ENCODE results near the gene DAB2IP.

DAB2IP gene

DNA sequence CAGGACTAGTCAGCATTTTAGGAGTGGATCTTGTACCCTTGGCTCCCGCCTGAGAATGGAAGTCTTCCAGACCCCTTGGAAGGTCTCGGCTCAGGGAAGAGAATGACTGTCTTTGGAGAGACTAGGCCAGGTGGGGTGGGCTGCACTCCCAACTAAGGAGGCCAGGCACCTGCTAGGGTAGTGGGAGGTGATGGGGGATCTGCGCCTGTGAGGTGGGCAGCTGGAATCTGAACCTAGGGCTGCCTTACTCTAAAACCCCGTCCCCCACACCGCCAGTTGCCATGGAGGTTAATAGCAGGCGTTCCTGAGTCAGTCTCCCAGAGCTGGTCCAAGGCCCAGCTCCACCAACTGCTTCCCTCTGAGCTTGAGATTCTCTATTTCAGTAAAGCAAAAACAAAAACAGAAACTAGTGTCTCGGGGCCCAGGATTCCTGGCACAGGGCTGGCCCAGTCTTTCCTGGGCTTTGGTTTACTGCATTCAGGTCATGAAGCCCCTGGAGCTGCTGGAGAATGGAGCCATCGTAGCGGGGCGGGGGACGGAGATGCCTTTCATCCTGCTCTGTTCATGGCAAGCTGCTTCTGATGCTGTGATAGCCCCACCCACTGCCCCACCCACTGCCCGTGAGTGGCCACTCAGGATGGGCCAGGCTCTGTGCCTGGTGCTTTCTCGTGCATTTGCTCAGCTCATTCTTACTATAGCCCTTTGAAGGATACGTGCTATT lies 57.5 kb downstream of the DAB2IP start:
- TF ChIP-seq EZH2 (IDR thresholded peaks at IDR 0.05; ENCODE audit: borderline replicate concordance, low read depth, low read length, severe bottlenecking): no peak
- TF ChIP-seq, protein P1, sequence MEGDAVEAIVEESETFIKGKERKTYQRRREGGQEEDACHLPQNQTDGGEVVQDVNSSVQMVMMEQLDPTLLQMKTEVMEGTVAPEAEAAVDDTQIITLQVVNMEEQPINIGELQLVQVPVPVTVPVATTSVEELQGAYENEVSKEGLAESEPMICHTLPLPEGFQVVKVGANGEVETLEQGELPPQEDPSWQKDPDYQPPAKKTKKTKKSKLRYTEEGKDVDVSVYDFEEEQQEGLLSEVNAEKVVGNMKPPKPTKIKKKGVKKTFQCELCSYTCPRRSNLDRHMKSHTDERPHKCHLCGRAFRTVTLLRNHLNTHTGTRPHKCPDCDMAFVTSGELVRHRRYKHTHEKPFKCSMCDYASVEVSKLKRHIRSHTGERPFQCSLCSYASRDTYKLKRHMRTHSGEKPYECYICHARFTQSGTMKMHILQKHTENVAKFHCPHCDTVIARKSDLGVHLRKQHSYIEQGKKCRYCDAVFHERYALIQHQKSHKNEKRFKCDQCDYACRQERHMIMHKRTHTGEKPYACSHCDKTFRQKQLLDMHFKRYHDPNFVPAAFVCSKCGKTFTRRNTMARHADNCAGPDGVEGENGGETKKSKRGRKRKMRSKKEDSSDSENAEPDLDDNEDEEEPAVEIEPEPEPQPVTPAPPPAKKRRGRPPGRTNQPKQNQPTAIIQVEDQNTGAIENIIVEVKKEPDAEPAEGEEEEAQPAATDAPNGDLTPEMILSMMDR (IDR thresholded peaks at IDR 0.05; ENCODE audit: borderline replicate concordance, extremely low read depth, low read length, poor library complexity, severe bottlenecking): no peak
- H3K36me3 ChIP-seq (ENCODE audit: insufficient read depth, low read length): no peaks in the 10 kb centered on the region
- ATAC-seq (ENCODE audit: insufficient read depth, low read depth) (no peak), DNase-seq (no peak)
- no peak overlapping the region for H3K4me2 ChIP-seq (ENCODE audit: insufficient read depth, low read length)
- H3K27ac ChIP-seq (ENCODE audit: low read length): no peak overlapping the region
- H3K4me3 ChIP-seq (ENCODE audit: low read depth in 1 of 2, low read length in 2 of 2): no peak overlapping the region
- 0 out of 2 replicates have a peak, but pooled peaks cover 4% of the 10 kb centered on the region for H4K20me1 ChIP-seq (ENCODE audit: insufficient read depth, low read length)
- peaks cover 14% of the 10 kb centered on the region for H3K27me3 ChIP-seq (ENCODE audit: insufficient read depth, low read length, poor library complexity)
- H3K4me1 ChIP-seq (ENCODE audit: insufficient read depth, low read length): no peaks in the 10 kb centered on the region
- no peaks in the 10 kb centered on the region for H3K79me2 ChIP-seq (ENCODE audit: insufficient read depth, low read length)
- H2AFZ ChIP-seq (ENCODE audit: low read depth, low read length): no peak overlapping the region
- H3K9me3 ChIP-seq (ENCODE audit: insufficient read depth, low read length, severe bottlenecking): no peaks in the 10 kb centered on the region
- H3K9ac ChIP-seq (ENCODE audit: low read depth, low read length): no peak overlapping the region

DNA sequence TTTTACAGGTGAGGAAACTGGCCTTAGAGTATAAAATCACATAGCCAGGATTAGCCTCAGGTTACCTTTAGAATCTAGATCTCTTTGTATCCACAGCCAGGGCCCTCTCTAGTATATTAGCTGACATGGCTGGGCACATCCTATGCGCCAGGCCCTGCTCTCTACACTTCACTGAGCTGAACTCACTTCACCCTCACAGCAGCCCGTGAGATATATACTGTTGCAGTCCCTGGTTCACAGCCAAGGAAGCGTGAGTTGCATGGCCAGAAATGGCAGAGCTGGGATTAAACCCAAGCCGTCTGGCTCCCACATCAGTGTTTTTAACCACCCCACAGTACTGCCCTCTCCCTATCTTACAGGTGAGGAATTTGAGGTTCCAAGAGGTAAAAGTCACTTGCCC lies 58.4 kb downstream of the DAB2IP start:
- ATAC-seq (ENCODE audit: insufficient read depth, low read depth) (no peak), DNase-seq (no peak)
- TF ChIP-seq, protein P1 (IDR thresholded peaks at IDR 0.05; ENCODE audit: borderline replicate concordance, extremely low read depth, low read length, poor library complexity, severe bottlenecking): no peak
- TF ChIP-seq EZH2 (IDR thresholded peaks at IDR 0.05; ENCODE audit: borderline replicate concordance, low read depth, low read length, severe bottlenecking): no peak
- Histone ChIP-seq H3K4me2 (ENCODE audit: insufficient read depth, low read length) (no peak overlapping the region), H3K27me3 (ENCODE audit: insufficient read depth, low read length, poor library complexity) (peaks cover 8% of the 10 kb centered on the region), H3K9me3 (ENCODE audit: insufficient read depth, low read length, severe bottlenecking) (no peaks in the 10 kb centered on the region), H4K20me1 (ENCODE audit: insufficient read depth, low read length) (0 out of 2 replicates have a peak, but pooled peaks cover 4% of the 10 kb centered on the region), H3K4me3 (ENCODE audit: low read depth in 1 of 2, low read length in 2 of 2) (no peak overlapping the region), H2AFZ (ENCODE audit: low read depth, low read length) (no peak overlapping the region), H3K36me3 (ENCODE audit: insufficient read depth, low read length) (no peaks in the 10 kb centered on the region), H3K4me1 (ENCODE audit: insufficient read depth, low read length) (no peaks in the 10 kb centered on the region), H3K79me2 (ENCODE audit: insufficient read depth, low read length) (no peaks in the 10 kb centered on the region), H3K27ac (ENCODE audit: low read length) (no peak overlapping the region), H3K9ac (ENCODE audit: low read depth, low read length) (no peak overlapping the region)

DNA sequence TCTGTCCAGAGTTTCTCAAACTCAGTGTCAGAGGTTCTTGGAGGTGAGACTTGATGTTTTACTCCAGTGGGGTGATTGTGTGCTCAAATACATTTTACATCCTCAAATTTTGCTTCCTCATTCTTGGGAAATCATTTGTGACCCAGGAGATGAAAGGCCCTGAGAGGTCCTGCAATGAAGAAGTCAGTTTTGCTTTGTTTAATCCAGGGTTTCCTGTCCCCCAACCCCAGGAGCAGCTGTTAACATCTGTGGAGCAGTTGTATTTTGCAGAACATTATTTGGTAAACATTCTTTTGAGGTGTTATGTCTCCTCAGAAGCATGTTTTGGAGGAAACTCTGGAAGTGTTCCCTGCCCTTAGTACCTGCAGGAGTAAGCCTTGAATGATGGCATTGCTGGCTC lies 59.8 kb downstream of the DAB2IP start:
- Histone ChIP-seq H4K20me1 (ENCODE audit: insufficient read depth, low read length) (0 out of 2 replicates have a peak, but pooled peaks cover 4% of the 10 kb centered on the region), H3K9ac (ENCODE audit: low read depth, low read length) (no peak overlapping the region), H2AFZ (ENCODE audit: low read depth, low read length) (no peak overlapping the region), H3K27ac (ENCODE audit: low read length) (no peak overlapping the region), H3K79me2 (ENCODE audit: insufficient read depth, low read length) (no peaks in the 10 kb centered on the region), H3K27me3 (ENCODE audit: insufficient read depth, low read length, poor library complexity) (peaks cover 6% of the 10 kb centered on the region), H3K4me3 (ENCODE audit: low read depth in 1 of 2, low read length in 2 of 2) (no peak overlapping the region), H3K4me2 (ENCODE audit: insufficient read depth, low read length) (no peak overlapping the region), H3K4me1 (ENCODE audit: insufficient read depth, low read length) (no peaks in the 10 kb centered on the region), H3K9me3 (ENCODE audit: insufficient read depth, low read length, severe bottlenecking) (no peaks in the 10 kb centered on the region), H3K36me3 (ENCODE audit: insufficient read depth, low read length) (no peaks in the 10 kb centered on the region)
- DNase-seq: no peak
- TF ChIP-seq, protein P1 (IDR thresholded peaks at IDR 0.05; ENCODE audit: borderline replicate concordance, extremely low read depth, low read length, poor library complexity, severe bottlenecking): no peak
- ATAC-seq (ENCODE audit: insufficient read depth, low read depth): no peak

Measured in DND-41 (cell line).